Mammary epithelial cell (primary cell): ENCODE measurements around the gene PDRG1.

Experiments used
- CTCF ChIP-seq, 2 donors: IDR thresholded peaks in 1 of 2; conservative IDR thresholded peaks in 1 of 2; 2 replicates each; pipeline ENCODE4 v1.5.1; 2011 to 2012; ENCODE audit warnings: inconsistent platforms in 2 of 2, low read length in 2 of 2, mild to moderate bottlenecking in 2 of 2, control low read depth in 1 of 2, low read depth in 1 of 2; ENCODE audit not compliant: insufficient read depth in 1 of 2; ENCODE audit errors: extremely low read depth in 1 of 2
- EZH2 ChIP-seq: IDR thresholded peaks from 2 replicates; pipeline ENCODE4 v1.6.1; 2012; ENCODE audit warnings: low read length, inconsistent platforms, borderline replicate concordance

- TF ChIP-seq CTCF (conservative IDR thresholded peaks at IDR 0.05 in 1 of 2, IDR thresholded peaks at IDR 0.05 in 1 of 2; ENCODE audit: extremely low read depth in 1 of 2, insufficient read depth in 1 of 2, low read depth in 1 of 2, low read length in 2 of 2) (no peak), EZH2 (no peak)
Measured at GRCh38 chr20:31915491-31916280, 36.2 kb downstream of the PDRG1 start.
